Hematopoietic multipotent progenitor cell treated with erythropoietin and hydrocortisone succinate and interleukin-3 and kit ligand, for 4 days (in vitro differentiated cells): ENCODE measurements around the gene SESN3.
"Not testable (repeated sequence)": the region's sequence is repeated elsewhere in the genome, so short reads cannot be mapped to it uniquely, and the experiment has no call there.

Experiments
- DNase-seq: peaks from one replicate; pipeline ENCODE4 v3.0.0-alpha.2; 2015

The SESN3 gene

DNA sequence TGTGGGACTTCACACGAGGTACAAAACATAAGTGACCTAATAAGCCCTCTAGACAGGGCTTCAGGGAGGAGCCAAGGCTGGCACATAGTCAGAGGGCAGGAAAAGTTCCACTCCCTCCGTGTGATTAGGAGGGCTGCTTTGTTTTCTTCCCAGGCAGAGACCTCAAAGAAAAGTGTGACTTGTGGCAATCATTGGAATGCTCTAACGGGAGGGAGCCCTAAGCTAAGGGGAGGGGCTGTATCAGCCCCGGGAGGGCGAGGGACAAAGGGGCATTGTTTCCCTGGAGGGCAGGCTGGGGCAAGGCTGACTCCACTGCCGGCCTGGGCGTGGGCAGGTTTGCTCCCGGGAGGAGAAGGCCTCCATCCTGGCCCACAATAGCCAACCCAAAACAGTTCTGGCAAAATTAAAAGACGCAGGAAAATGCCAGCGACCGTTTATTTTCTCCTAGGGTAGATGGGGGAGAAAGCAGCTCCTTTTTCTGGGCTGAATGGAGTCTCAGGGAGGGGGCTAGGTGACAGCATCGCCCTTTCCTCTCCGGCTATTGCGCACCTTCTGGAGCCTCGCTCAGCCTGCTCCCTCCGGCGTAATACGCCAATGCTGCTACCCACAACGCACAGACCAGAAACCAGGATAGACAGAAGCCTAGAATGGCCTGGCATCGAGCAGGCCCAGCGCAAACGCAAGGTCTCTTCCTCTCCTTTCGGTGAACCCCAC is 81.2 kb downstream of the SESN3 start:
- peak; percentile 38 for DNase-seq

DNA sequence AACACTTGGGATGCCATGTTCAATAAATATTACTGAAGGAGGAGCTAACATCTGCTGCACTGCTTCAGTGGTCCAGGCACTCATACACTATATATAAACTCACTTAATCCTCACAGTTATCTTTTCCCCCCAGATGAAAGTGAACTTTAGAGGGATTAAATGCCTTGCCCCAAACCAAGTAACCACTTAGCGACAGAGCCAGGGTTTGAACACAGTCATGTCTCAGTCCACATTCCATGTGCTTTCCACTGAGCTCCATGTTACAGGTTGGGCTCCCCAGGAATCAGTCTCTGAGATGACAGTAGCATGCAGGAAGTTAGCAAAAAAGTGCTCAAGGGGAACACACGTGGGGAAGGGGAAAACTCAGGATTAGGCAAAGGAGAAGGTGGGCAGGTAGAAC is 82.1 kb downstream of the SESN3 start:
- peak; percentile 41 for DNase-seq

- DNase-seq: no peak
These were observed 82.6 kb downstream of the SESN3 start for GRCh38 chr11:95148406-95148805.

DNA sequence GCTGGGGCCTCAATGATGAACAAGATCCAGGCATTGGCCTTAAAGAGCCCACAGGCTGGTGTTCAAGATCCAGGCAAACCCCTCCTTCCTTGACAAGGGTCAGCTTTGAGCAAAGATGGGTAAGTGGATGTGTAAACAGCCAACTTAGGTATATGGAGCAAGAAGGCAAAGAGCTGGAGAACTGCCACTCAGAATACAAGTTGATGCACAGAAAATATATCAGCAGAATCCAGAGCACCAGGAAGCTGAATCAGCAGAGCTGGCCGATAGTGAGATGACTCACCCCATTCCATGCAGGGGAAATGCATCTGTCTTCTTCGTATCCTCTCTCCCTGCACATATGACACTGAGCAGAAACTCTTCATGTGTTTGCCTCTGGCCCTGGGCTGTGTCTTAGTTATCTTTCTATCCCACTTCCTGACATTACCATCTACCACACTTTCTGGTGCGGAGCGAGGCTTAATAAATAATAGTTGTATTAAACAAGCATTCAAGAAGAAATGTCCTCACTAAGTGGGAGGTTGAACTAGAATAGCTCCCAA is 83.6 kb downstream of the SESN3 start:
- DNase-seq: peak; percentile 95

DNA sequence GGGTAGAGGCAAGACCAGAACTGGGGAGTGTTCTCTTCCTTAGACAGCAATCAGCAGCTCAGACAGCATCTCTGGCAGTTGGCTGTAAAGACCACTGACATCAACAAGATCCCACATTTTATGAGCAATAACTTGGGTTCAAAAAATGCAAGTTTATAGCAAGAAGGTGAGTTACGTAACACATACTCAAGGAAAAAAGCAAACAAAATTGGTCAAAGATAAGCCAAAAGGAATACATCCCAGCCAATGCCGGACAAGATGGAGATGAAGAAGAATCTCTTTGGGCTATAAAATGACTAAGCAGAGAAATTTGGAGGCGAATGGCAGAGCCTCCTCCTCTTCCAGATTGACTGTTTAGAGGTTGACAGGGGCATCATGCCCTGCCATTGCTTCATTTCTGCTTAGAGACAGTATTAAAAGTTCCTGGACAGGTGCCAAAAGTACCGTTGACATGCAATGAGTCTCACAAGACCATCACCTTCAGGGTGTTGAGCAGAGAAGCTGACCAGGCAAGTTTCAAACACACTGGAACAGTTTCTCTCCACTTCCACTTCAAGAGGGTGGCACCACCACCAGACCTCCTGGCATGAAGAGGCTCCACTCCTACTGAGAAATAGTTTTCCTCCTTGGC is 85.5 kb downstream of the SESN3 start:
- peak; percentile 58 for DNase-seq

DNA sequence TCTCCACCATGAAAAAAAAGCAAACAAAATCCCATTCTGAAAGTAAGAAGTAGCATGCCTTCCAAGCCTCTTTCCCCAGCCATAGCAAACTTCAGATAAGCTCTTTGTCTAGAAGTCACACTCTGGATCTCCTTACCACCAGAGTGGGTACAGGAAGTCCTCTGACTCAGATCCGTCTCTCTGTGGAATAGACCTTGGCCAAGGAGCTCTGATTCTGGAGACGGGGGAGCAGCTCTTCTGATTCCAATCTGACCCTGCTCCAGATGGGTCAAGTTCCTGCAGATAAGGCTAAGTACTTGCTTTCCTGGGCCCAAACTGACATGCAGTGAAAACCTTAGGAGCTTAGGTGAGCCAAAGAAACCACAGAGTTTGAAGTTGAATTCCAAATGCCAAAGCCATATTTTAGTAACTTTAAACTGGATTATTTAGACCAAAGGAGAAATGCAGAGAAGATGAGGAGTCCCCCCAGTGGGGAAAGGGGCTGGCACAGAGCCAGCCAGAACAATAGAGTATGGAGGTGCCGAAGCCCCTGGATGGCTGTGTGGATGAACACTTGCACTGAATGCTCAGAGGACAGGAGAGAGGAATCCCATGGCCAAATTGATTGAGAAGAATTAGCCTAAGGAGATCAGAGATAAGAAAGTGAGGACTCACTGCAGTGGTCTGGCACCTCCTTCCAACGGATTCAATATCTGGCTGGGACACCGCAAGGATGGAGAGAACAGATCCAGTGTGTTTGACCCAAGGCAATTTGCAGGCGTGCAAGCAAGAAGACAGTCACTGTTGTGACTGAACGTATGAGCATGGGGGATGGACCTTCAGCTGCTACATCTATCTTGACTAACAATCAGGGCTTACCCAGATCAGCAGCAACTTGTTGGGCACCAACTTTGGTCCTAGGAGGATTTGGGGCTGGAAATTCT is 86.4 kb downstream of the SESN3 start:
- DNase-seq: peak; percentile 82

DNA sequence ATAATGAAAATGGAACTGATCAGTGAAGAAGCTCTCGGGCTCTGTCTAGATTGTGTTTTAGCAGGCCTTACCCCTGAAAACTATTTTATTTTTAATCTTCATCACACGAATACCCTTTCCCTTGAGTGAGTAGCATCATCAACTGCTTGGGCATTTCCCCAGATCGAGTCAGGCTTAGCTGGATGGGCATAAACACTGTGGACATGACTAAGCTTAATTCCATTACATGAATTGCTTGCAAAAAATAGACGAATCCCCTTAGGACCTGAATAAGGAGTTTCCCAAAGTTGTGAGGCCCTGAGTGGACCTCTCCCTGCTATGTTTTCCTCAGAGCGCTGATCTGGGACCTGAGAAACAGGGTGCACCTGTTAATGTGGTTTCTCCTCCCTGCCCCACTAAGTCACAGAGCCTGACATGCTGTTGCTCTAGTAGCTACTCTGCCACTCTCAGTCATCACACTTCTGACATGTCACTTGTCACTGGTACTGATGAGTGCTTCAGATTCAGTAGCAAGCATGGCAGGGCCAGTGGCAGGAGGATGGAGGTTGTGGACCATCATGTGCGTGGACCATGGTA is 87.8 kb downstream of the SESN3 start:
- DNase-seq: no peak

DNA sequence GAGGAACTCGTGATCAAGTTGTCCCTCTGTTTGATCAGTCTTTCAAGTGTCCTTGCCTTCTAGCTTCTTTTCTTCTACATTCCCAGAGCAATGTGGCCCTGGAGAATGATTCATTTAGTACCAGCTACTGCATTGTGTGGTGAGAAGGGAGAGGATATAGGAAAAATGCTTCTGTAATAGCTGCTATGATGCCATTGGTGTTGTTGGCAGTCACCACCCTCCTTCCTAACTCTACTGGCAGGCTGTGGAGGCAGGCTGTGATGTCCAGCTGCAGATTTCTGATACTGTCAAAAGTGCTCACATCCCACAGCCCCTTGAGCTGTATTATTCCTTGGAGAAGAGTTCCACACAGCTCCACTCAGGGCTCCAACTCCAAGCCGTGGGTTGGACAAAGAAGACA is 88.6 kb downstream of the SESN3 start:
- DNase-seq: no peak

- DNase-seq: no peak
These were observed 90.5 kb downstream of the SESN3 start for GRCh38 chr11:95140397-95141033.

GRCh38 chr11:95138448-95138847 is 92.6 kb downstream of the SESN3 start:
- peak; percentile 68 for DNase-seq

GRCh38 chr11:95137299-95137698 is 93.7 kb downstream of the SESN3 start:
- no peak for DNase-seq

DNA sequence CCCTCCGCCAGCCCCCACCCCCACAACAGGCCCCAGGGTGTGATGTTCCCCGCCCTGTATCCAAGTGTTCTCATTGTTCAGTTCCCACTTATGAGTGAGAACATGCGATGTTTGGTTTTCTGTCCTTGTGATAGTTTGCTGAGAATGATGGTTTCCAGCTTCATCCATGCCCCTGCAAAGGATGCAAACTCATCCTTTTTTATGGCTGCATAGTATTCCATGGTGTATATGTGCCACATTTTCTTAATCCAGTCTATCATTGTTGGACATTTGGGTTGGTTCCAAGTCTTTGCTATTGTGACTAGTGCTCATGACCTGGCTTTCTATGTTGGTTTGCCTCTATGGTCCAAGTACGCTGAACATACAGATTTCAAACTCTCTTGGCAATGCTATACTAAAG is 94.3 kb downstream of the SESN3 start:
- DNase-seq: not testable (repeated sequence)

GRCh38 chr11:95135880-95136279 is 95.1 kb downstream of the SESN3 start:
- no peak for DNase-seq

GRCh38 chr11:95135155-95135554 is 95.8 kb downstream of the SESN3 start:
- DNase-seq: no peak

DNA sequence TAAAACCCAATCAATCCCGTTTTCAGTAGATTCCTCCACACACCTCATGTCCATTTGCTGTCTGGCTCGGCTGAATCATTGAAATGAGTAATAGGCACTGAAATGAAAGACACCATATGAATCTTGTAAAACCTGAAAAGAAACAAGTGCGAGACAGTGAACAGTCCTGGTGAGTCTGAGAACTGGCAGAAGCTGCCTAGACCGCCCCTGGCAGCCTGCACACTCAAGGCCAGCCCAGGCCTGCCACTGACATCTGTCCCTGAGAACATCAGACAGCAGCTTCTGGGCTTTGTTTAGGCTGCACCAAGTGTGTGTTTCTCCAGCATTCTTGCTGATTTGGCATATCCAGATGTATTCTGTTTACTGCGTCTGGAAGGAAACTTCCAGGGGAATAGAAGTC is 96.5 kb downstream of the SESN3 start:
- DNase-seq: no peak

DNA sequence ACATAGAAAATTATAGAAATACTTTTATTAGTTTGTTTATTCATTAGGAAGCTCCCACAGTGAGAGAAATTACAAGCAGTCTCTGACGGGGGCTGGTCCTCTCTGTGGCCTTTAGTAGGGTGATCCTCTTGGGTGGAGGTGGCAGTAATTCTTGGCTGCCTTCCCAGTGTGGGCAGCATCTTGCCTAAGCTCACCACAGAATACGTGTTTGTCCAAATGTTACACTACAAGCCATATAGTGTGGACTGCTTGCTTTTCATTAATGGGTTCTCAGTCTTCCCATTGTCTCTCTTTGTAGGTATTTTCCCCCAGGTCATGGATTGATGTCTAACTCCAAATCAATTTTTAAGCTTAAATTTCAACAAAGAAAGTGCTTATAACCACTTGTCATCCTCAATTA is 98.0 kb downstream of the SESN3 start:
- peak; percentile 88 for DNase-seq

DNA sequence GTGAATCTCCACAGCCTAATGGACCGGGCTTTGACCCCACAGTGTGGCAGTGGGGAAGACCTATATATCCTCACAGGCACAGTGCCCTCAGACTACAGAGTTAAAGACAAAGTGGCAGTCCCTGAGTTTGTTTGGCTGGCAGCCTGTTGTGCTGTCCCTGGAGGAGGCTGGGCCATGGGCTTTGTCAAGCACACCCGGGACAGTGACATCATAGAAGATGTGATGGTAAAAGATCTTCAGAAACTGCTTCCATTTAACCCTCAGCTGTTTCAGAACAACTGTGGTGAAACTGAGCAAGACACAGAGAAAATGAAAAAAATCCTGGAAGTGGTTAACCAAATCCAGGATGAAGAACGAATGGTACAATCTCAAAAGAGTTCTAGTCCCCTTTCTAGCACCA is 102.4 kb downstream of the SESN3 start:
- no peak for DNase-seq

- DNase-seq: no peak
These were observed 107.4 kb downstream of the SESN3 start for GRCh38 chr11:95123556-95123955.

GRCh38 chr11:95121698-95122097 is 109.3 kb downstream of the SESN3 start:
- no peak for DNase-seq

- DNase-seq: no peak
These were observed 111.5 kb downstream of the SESN3 start for GRCh38 chr11:95119361-95120060.

GRCh38 chr11:95115597-95115996 is 115.4 kb downstream of the SESN3 start:
- no peak for DNase-seq
